Transverse colon (tissue), 4 donors: ENCODE data around the gene P4HA1. TPM values are rescaled to one million over a fixed set of nuclear protein-coding genes. Genes with fewer than 3 reads are reported as not detected.

Experiments used
- DNase-seq: peaks from one replicate; pipeline ENCODE4 v3.0.0-alpha.2; 2019
- H3K27ac ChIP-seq, 4 donors: fragments of 200-600 bp; sonication (generic); 2 replicates each; pipeline ENCODE4 v1.5.1; 2016 to 2018; ENCODE audit warnings: inconsistent platforms in 4 of 4
- H3K27me3 ChIP-seq: fragments of 200-600 bp; sonication (generic); 2 replicates; pipeline ENCODE4 v1.5.1; 2017; ENCODE audit warnings: inconsistent platforms
- H3K36me3 ChIP-seq, 4 donors: fragments of 200-600 bp; sonication (generic); 2 replicates each; pipeline ENCODE4 v1.5.1; 2017 to 2019; ENCODE audit warnings: inconsistent platforms in 4 of 4
- H3K4me1 ChIP-seq, 4 donors: fragments of 200-600 bp; sonication (generic); 2 replicates each; pipeline ENCODE4 v1.5.1; 2017 to 2020; ENCODE audit warnings: inconsistent platforms in 4 of 4
- H3K4me3 ChIP-seq, 4 donors: fragments of 200-600 bp; sonication (generic); 1 replicate in 1 of 4; 2 replicates in 3 of 4; pipeline versions ENCODE4 v1.5.1 to v1.6.1; 2017 to 2019; ENCODE audit warnings: inconsistent platforms in 4 of 4
- H3K9me3 ChIP-seq, 2 donors: fragments of 200-600 bp; sonication (generic); 2 replicates each; pipeline ENCODE4 v1.5.1; 2017 to 2019; ENCODE audit warnings: inconsistent platforms in 2 of 2
- CTCF ChIP-seq, 5 experiments: fragments of 200-600 bp in 3 of 5; fragments of 450-650 bp in 2 of 5; sonication (generic) in 3 of 5; IDR thresholded peaks; 1 replicate in 2 of 5; 2 replicates in 3 of 5; pipeline ENCODE4 v1.5.1; 2016 to 2017; ENCODE audit warnings: antibody characterized with exemption in 5 of 5, inconsistent platforms in 3 of 5, mild to moderate bottlenecking in 2 of 5, moderate library complexity in 1 of 5
- EP300 ChIP-seq: sonication (generic); formaldehyde crosslinking; IDR thresholded peaks from one replicate; pipeline ENCODE4 v1.6.1; 2017; ENCODE audit warnings: antibody characterized with exemption, low read depth
- POLR2A ChIP-seq: fragments of 450-650 bp; IDR thresholded peaks from one replicate; pipeline ENCODE4 v1.6.1; 2016; ENCODE audit warnings: antibody characterized with exemption, mild to moderate bottlenecking, moderate library complexity
- POLR2AphosphoS5 ChIP-seq, 3 donors: sonication (generic); formaldehyde crosslinking; IDR thresholded peaks; one replicate each; pipeline ENCODE4 v1.6.1; 2016; ENCODE audit warnings: antibody characterized with exemption in 3 of 3
- whole genome bisulfite sequencing, 2 donors: methylation state at CpG; one replicate each; pipeline ENCODE4 v1.1.5; 2018; ENCODE audit warnings: low coverage in 1 of 2; 5-methylcytosine and 5-hydroxymethylcytosine counted together
- in situ Hi-C, 4 donors: fragments of 200-750 bp; cut with MboI; loops; one replicate each; pipeline versions ENCODE4 v1.15.0 to v1.15.1; 2017; ENCODE audit warnings: low sequenced_read_pairs in 3 of 4, low pct_ligation_motif_present in 1 of 4, low pct_unique_long_range_greater_than_20kb in 1 of 4
- intact Hi-C: fragments of 100-400 bp; cut with DNase I; formaldehyde crosslinking; loops from one replicate; pipeline ENCODE4 v1.15.1; 2023; ENCODE audit warnings: low total_unique reads
- total RNA-seq, 4 donors: library from RNA; depleted of rRNA; stranded (reverse); fragments of >200 nt; gene quantifications; one replicate each; pipeline ENCODE4 v1.1.0, GENCODE V29; 2016

The P4HA1 gene
- total RNA-seq, 4 donors from 2014 or later, result 10.5 to 28.6 (median 14.4) TPM

GRCh38 chr10:73119952-73120351 is 23.3 kb upstream of the P4HA1 start:
- TF ChIP-seq POLR2A, result no peak
- TF ChIP-seq POLR2AphosphoS5 (IDR thresholded peaks at IDR 0.05), result no peak
- no peak for TF ChIP-seq CTCF (IDR thresholded peaks at IDR 0.05)
- TF ChIP-seq EP300, result no peak
- Histone ChIP-seq H3K9me3 (no peaks in the 10 kb centered on the region), H3K4me3 (no peak overlapping the region), H3K27me3 (no peaks in the 10 kb centered on the region), H3K27ac (no peak overlapping the region), H3K4me1 (no peaks in the 10 kb centered on the region), H3K36me3 (peaks cover 0 to 4% (median 2%) of the 10 kb centered on the region in 4 donors)
- intact Hi-C loops, result no loop called here
- DNase-seq, result no peak
- WGBS, 2 donors, result 93 to 100% methylated on average over 1 to 4 of the region's 4 CpGs
- in situ Hi-C loops, result no loop called here

GRCh38 chr10:73119457-73119856 is 22.8 kb upstream of the P4HA1 start:
- no peaks in the 10 kb centered on the region for H3K4me1 ChIP-seq
- DNase-seq, result no peak
- H3K36me3 ChIP-seq, result peaks cover 0 to 4% (median 2%) of the 10 kb centered on the region in 4 donors
- no peak for TF ChIP-seq EP300
- no peak for TF ChIP-seq POLR2AphosphoS5 (IDR thresholded peaks at IDR 0.05)
- TF ChIP-seq POLR2A, result no peak
- no peak for TF ChIP-seq CTCF (IDR thresholded peaks at IDR 0.05)
- H3K4me3 ChIP-seq, result no peak overlapping the region
- H3K9me3 ChIP-seq, result no peaks in the 10 kb centered on the region
- in situ Hi-C loops (no loop called here), intact Hi-C loops (no loop called here)
- no peak overlapping the region for H3K27ac ChIP-seq
- no peaks in the 10 kb centered on the region for H3K27me3 ChIP-seq
- 73 to 76% methylated on average over 1 of the region's 1 CpG for WGBS, 2 donors

- peaks cover 0 to 4% (median under 1%) of the 10 kb centered on the region in 4 donors for H3K36me3 ChIP-seq
- TF ChIP-seq POLR2A (no peak), EP300 (no peak), CTCF (IDR thresholded peaks at IDR 0.05) (no peak), POLR2AphosphoS5 (IDR thresholded peaks at IDR 0.05) (no peak)
- no peak for DNase-seq
- in situ Hi-C loops (no loop called here), intact Hi-C loops (no loop called here)
- no peaks in the 10 kb centered on the region for H3K9me3 ChIP-seq
- H3K27me3 ChIP-seq, result no peaks in the 10 kb centered on the region
- no peak overlapping the region for H3K4me3 ChIP-seq
- 73% methylated on average over 4 to 5 of the region's 5 CpGs for WGBS, 2 donors
- H3K4me1 ChIP-seq, result no peaks in the 10 kb centered on the region
- H3K27ac ChIP-seq, result peak overlapping the region in 1 of 4 donors; percentile 11
Observed at GRCh38 chr10:73117976-73118743, 21.5 kb upstream of the P4HA1 start.

- no peak for DNase-seq
- intact Hi-C loops, result no loop called here
- Histone ChIP-seq H3K9me3 (no peaks in the 10 kb centered on the region), H3K27ac (no peak overlapping the region), H3K27me3 (no peaks in the 10 kb centered on the region), H3K4me3 (no peak overlapping the region), H3K36me3 (peaks cover 0 to 4% (median 0%) of the 10 kb centered on the region in 4 donors), H3K4me1 (peaks cover 0 to 5% (median 2%) of the 10 kb centered on the region in 4 donors)
- WGBS, 2 donors, result 100% methylated on average over 1 of the region's 1 CpG
- in situ Hi-C loops, result no loop called here
- TF ChIP-seq EP300 (no peak), CTCF (IDR thresholded peaks at IDR 0.05) (no peak), POLR2A (no peak), POLR2AphosphoS5 (IDR thresholded peaks at IDR 0.05) (no peak)
Observed at GRCh38 chr10:73116017-73116416, 19.4 kb upstream of the P4HA1 start.
